ENCODE data around the gene GRID2.

The GRID2 gene

DNA sequence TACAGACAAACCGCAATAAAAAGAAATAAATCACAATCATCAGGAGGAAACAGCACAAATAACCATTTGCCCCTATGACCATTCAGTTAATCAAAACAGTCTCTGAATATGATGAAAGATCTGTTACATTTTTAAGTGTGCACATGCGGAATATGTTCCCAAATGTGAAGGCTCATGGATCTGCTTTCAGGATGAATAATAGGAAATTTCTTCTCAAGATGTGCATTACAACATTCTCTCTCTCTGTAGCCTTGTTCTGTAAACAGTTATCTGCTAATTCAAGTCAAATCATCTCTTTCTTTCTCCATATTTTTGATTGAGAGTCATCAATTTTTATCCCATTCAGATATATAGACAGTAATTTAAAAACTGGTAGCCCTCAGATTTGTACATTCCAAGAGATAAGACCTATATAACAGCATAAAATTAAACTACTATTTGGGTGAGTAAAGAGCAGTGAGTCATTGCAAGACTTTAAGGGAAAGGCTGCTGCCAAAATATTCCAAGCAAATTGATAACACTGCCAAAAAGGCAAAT is 1090.8 kb downstream of the GRID2 start:
- no peak overlapping the region for H3K9ac ChIP-seq (ENCODE audit: low read length)
- H3K27me3 ChIP-seq (ENCODE audit: control insufficient read depth, insufficient read depth, low read length), result no peaks in the 10 kb centered on the region
- H3K4me1 ChIP-seq (ENCODE audit: control insufficient read depth, insufficient read depth, low read length), result no peaks in the 10 kb centered on the region
- H3K4me3 ChIP-seq (ENCODE audit: low read length), result no peak overlapping the region
- no peak overlapping the region for H3K27ac ChIP-seq (ENCODE audit: low read depth, low read length)
- H3K36me3 ChIP-seq (ENCODE audit: control insufficient read depth, insufficient read depth, low read length), result no peaks in the 10 kb centered on the region

- H3K9ac ChIP-seq (ENCODE audit: low read length), result no peak overlapping the region
- H3K4me1 ChIP-seq (ENCODE audit: control insufficient read depth, insufficient read depth, low read length), result no peaks in the 10 kb centered on the region
- H3K4me3 ChIP-seq (ENCODE audit: low read length), result no peak overlapping the region
- H3K27me3 ChIP-seq (ENCODE audit: control insufficient read depth, insufficient read depth, low read length), result no peaks in the 10 kb centered on the region
- no peaks in the 10 kb centered on the region for H3K36me3 ChIP-seq (ENCODE audit: control insufficient read depth, insufficient read depth, low read length)
- H3K27ac ChIP-seq (ENCODE audit: low read depth, low read length), result no peak overlapping the region
Observed at GRCh38 chr4:93396272-93396671, 1092.5 kb downstream of the GRID2 start.

DNA sequence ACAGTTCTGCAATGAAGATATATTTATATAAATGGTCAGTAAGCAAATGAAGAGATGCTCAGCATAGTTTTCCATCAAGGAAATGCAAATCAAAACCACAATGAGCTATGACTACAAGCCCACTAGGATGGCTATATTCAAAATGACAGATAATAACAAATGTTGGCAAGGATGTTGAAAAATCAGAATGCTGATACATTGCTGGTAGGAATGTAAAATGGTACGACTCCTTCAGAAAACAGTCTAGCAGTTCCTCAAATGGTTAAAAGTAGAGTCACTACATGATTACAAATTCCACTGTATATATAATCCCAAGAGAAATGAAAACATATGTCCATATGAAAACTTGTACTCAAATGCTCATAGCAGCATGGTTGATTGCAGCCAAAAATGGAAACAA is 1099.8 kb downstream of the GRID2 start:
- no peaks in the 10 kb centered on the region for H3K36me3 ChIP-seq (ENCODE audit: control insufficient read depth, insufficient read depth, low read length)
- H3K27me3 ChIP-seq (ENCODE audit: control insufficient read depth, insufficient read depth, low read length), result no peaks in the 10 kb centered on the region
- H3K9ac ChIP-seq (ENCODE audit: low read length), result no peak overlapping the region
- no peak overlapping the region for H3K27ac ChIP-seq (ENCODE audit: low read depth, low read length)
- no peak overlapping the region for H3K4me3 ChIP-seq (ENCODE audit: low read length)
- H3K4me1 ChIP-seq (ENCODE audit: control insufficient read depth, insufficient read depth, low read length), result no peaks in the 10 kb centered on the region

- Histone ChIP-seq H3K27ac (ENCODE audit: low read depth, low read length) (no peak overlapping the region), H3K27me3 (ENCODE audit: control insufficient read depth, insufficient read depth, low read length) (no peaks in the 10 kb centered on the region), H3K9ac (ENCODE audit: low read length) (no peak overlapping the region)
Observed at GRCh38 chr4:93407493-93408275, 1103.9 kb downstream of the GRID2 start.

DNA sequence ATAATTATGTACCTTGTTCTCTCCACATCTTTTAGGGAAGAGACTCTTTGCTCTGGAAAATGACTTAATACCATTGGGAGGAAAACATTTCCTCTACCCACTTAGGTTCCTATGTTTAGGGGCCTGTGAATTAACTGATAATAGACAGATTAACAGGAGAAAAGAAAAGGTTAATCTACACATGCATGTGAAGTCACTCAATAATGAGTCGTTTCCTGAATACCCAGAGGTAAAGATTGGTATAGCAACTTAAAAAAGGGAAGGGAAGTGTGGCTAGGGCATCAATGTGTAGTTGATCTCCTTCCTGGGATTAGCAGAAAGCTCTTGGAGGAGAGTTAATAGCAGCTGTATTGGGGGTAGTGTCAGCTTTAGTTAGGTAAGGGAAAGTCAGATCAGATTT is 1105.3 kb downstream of the GRID2 start:
- Histone ChIP-seq H3K27ac (ENCODE audit: low read depth, low read length) (no peak overlapping the region), H3K4me3 (ENCODE audit: low read length) (no peak overlapping the region), H3K36me3 (ENCODE audit: control insufficient read depth, insufficient read depth, low read length) (no peaks in the 10 kb centered on the region), H3K27me3 (ENCODE audit: control insufficient read depth, insufficient read depth, low read length) (no peaks in the 10 kb centered on the region), H3K9ac (ENCODE audit: low read length) (no peak overlapping the region), H3K4me1 (ENCODE audit: control insufficient read depth, insufficient read depth, low read length) (no peaks in the 10 kb centered on the region)

More at GRCh38 chr4:93407493-93408275, 1103.9 kb downstream of the GRID2 start:
- Histone ChIP-seq H3K4me1 (ENCODE audit: control insufficient read depth, insufficient read depth, low read length) (no peaks in the 10 kb centered on the region), H3K36me3 (ENCODE audit: control insufficient read depth, insufficient read depth, low read length) (no peaks in the 10 kb centered on the region), H3K4me3 (ENCODE audit: low read length) (no peak overlapping the region)

GRCh38 chr4:93414041-93414550 is 1110.3 kb downstream of the GRID2 start:
- H3K27ac ChIP-seq (ENCODE audit: low read depth, low read length), result no peak overlapping the region
- H3K36me3 ChIP-seq (ENCODE audit: control insufficient read depth, insufficient read depth, low read length), result no peaks in the 10 kb centered on the region
- no peaks in the 10 kb centered on the region for H3K27me3 ChIP-seq (ENCODE audit: control insufficient read depth, insufficient read depth, low read length)
- no peaks in the 10 kb centered on the region for H3K4me1 ChIP-seq (ENCODE audit: control insufficient read depth, insufficient read depth, low read length)
- H3K9ac ChIP-seq (ENCODE audit: low read length), result no peak overlapping the region
- no peak overlapping the region for H3K4me3 ChIP-seq (ENCODE audit: low read length)

DNA sequence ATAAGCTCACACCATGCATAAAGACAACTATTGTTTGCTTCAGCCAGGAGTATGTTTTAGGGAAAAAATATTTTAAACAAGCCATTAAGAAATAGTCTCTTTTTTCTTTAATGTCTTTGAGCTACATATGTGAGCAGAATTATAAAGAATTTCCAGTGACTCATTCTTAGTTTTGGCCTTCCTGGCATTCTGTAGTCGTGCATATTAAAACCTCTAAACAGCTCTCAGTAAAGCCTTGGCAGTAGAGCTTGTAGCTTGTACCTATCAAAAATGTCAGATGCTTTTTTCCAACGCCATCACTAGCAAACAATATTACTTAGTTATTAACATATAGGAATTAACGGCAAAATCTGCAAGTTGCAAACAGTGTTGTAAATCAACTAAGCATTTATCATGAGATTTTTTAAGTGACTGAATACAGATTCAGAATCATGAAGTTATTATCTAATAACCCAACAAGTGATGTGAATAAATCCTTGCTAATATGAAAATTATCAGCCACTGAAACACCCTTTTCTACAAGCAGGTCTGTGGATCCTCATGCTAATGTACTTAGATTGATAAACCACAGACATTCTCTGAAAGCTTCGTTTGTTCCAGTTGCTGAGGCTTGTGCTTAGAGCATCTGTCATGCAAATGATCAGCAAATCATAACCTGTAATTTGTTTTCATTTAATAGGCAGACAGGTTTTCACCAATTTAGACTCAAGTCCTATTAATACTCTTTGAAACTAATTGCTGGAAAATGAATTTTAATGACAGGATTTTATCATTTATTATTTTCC is 1112.8 kb downstream of the GRID2 start:
- Histone ChIP-seq H3K27ac (ENCODE audit: low read depth, low read length) (no peak overlapping the region), H3K4me1 (ENCODE audit: control insufficient read depth, insufficient read depth, low read length) (no peaks in the 10 kb centered on the region), H3K27me3 (ENCODE audit: control insufficient read depth, insufficient read depth, low read length) (no peaks in the 10 kb centered on the region), H3K4me3 (ENCODE audit: low read length) (no peak overlapping the region), H3K9ac (ENCODE audit: low read length) (no peak overlapping the region), H3K36me3 (ENCODE audit: control insufficient read depth, insufficient read depth, low read length) (no peaks in the 10 kb centered on the region)

GRCh38 chr4:93431371-93431770 is 1127.6 kb downstream of the GRID2 start:
- Histone ChIP-seq H3K4me1 (ENCODE audit: control insufficient read depth, insufficient read depth, low read length) (no peaks in the 10 kb centered on the region), H3K4me3 (ENCODE audit: low read length) (no peak overlapping the region), H3K27ac (ENCODE audit: low read depth, low read length) (no peak overlapping the region), H3K36me3 (ENCODE audit: control insufficient read depth, insufficient read depth, low read length) (no peaks in the 10 kb centered on the region), H3K27me3 (ENCODE audit: control insufficient read depth, insufficient read depth, low read length) (no peaks in the 10 kb centered on the region), H3K9ac (ENCODE audit: low read length) (no peak overlapping the region)

DNA sequence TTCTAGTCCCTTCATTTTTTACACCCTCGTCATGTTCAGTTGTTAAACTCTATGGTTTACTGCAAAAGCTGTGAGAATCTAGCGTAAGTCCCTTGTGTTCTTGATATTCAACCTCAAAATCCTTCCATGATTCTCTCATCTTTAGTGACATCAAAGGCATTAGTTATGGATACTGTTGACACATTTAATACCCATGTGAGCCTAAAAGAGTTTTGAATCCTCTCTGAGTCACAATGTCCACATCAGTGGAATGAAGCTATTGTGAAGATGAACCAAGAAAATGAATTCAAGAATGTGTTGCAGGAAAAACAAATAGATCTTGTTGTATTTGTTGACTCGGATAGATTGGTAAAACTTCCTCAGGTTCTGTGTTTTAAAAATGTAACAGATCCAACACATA is 1130.1 kb downstream of the GRID2 start:
- Histone ChIP-seq H3K4me3 (ENCODE audit: low read length) (no peak overlapping the region), H3K36me3 (ENCODE audit: control insufficient read depth, insufficient read depth, low read length) (no peaks in the 10 kb centered on the region), H3K27ac (ENCODE audit: low read depth, low read length) (no peak overlapping the region), H3K9ac (ENCODE audit: low read length) (no peak overlapping the region), H3K27me3 (ENCODE audit: control insufficient read depth, insufficient read depth, low read length) (no peaks in the 10 kb centered on the region), H3K4me1 (ENCODE audit: control insufficient read depth, insufficient read depth, low read length) (no peaks in the 10 kb centered on the region)

DNA sequence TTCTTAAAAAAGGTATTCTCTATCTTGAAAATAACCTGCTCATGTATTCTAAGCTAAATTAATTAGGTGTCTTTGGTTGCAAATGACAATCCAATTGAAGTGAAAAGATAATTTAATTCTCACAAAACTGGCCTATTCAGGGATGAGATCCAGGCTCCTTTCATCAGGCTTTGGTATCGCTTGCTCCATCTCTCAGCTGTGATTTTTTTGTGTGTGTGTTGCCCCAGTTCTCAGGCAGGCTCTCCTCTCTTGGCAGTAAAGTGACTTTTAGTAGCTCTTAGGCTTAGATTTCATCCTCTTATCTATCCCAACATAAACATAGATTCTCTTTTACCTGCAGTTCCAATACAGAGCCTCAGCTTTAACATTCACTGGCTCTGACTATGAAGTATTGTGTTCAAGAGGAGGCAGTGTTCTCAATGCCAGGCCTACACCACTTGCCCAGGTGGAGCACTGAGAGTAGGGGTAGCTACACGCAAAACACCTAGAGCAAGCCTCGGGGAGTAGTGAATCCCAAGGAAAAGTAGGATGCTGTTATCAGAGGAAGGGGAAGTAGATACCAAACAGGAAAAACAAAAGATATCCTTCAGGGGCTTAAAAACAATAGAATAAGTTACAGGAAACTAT is 1132.3 kb downstream of the GRID2 start:
- Histone ChIP-seq H3K4me3 (ENCODE audit: low read length) (no peak overlapping the region), H3K27me3 (ENCODE audit: control insufficient read depth, insufficient read depth, low read length) (no peaks in the 10 kb centered on the region), H3K36me3 (ENCODE audit: control insufficient read depth, insufficient read depth, low read length) (no peaks in the 10 kb centered on the region), H3K9ac (ENCODE audit: low read length) (no peak overlapping the region), H3K4me1 (ENCODE audit: control insufficient read depth, insufficient read depth, low read length) (no peaks in the 10 kb centered on the region), H3K27ac (ENCODE audit: low read depth, low read length) (no peak overlapping the region)

GRCh38 chr4:93437991-93438390 is 1134.2 kb downstream of the GRID2 start:
- Histone ChIP-seq H3K9ac (ENCODE audit: low read length) (no peak overlapping the region), H3K36me3 (ENCODE audit: control insufficient read depth, insufficient read depth, low read length) (no peaks in the 10 kb centered on the region), H3K4me3 (ENCODE audit: low read length) (no peak overlapping the region), H3K27ac (ENCODE audit: low read depth, low read length) (no peak overlapping the region), H3K4me1 (ENCODE audit: control insufficient read depth, insufficient read depth, low read length) (no peaks in the 10 kb centered on the region), H3K27me3 (ENCODE audit: control insufficient read depth, insufficient read depth, low read length) (no peaks in the 10 kb centered on the region)

GRCh38 chr4:93444860-93445259 is 1141.1 kb downstream of the GRID2 start:
- H3K9ac ChIP-seq (ENCODE audit: low read length), result no peak overlapping the region
- H3K4me3 ChIP-seq (ENCODE audit: low read length), result no peak overlapping the region
- no peaks in the 10 kb centered on the region for H3K27me3 ChIP-seq (ENCODE audit: control insufficient read depth, insufficient read depth, low read length)
- H3K4me1 ChIP-seq (ENCODE audit: control insufficient read depth, insufficient read depth, low read length), result no peaks in the 10 kb centered on the region
- H3K27ac ChIP-seq (ENCODE audit: low read depth, low read length), result no peak overlapping the region
- H3K36me3 ChIP-seq (ENCODE audit: control insufficient read depth, insufficient read depth, low read length), result no peaks in the 10 kb centered on the region
